ENCODE results near the gene DOK3.
A peak's percentile ranks its signal among the peaks of the same experiment; 100 is the strongest.
"Not testable (repeated sequence)": the region's sequence is repeated elsewhere in the genome, so short reads cannot be mapped to it uniquely, and the experiment has no call there.

Gene DOK3

GRCh38 chr5:177534433-177534832 is 24.8 kb upstream of the DOK3 start:
- not testable (repeated sequence) for DNase-seq

GRCh38 chr5:177531209-177531940 is 21.7 kb upstream of the DOK3 start:
- DNase-seq = no peak

GRCh38 chr5:177530638-177531037 is 21.0 kb upstream of the DOK3 start:
- no peak for DNase-seq

GRCh38 chr5:177529247-177530203 is 19.9 kb upstream of the DOK3 start:
- DNase-seq = no peak

GRCh38 chr5:177528631-177529030 is 19.0 kb upstream of the DOK3 start:
- DNase-seq = no peak

- no peak for DNase-seq
Observed at GRCh38 chr5:177527595-177527994, 18.0 kb upstream of the DOK3 start.

GRCh38 chr5:177526791-177527190 is 17.2 kb upstream of the DOK3 start:
- no peak for DNase-seq

GRCh38 chr5:177526191-177526590 is 16.6 kb upstream of the DOK3 start:
- DNase-seq = no peak

GRCh38 chr5:177524941-177525655 is 15.5 kb upstream of the DOK3 start:
- DNase-seq = no peak

GRCh38 chr5:177524539-177524900 is 14.9 kb upstream of the DOK3 start:
- DNase-seq = no peak

GRCh38 chr5:177523711-177524538 is 14.3 kb upstream of the DOK3 start:
- DNase-seq = no peak

- DNase-seq = no peak
Observed at GRCh38 chr5:177520916-177521513, 11.4 kb upstream of the DOK3 start.

- DNase-seq = no peak
Observed at GRCh38 chr5:177520271-177520670, 10.6 kb upstream of the DOK3 start.

- DNase-seq = no peak
Observed at GRCh38 chr5:177519463-177520235, 10.0 kb upstream of the DOK3 start.

GRCh38 chr5:177516601-177517568 is 7.3 kb upstream of the DOK3 start, which contains the start of gene DDX41:
DDX41 (minus strand) TSS chr5:177516961; CDS start chr5:177516945, 16 bp downstream.
- peak; percentile 99 for DNase-seq

GRCh38 chr5:177515580-177515979 is 6.0 kb upstream of the DOK3 start:
- no peak for DNase-seq

GRCh38 chr5:177514541-177514940 is 4.9 kb upstream of the DOK3 start:
- no peak for DNase-seq

- no peak for DNase-seq
Observed at GRCh38 chr5:177513500-177513899, 3.9 kb upstream of the DOK3 start.

- no peak for DNase-seq
Observed at GRCh38 chr5:177512736-177513380, 3.2 kb upstream of the DOK3 start.

Measured in fibroblast of skin of right biceps (primary cell).